Panc1 (cell line): ENCODE measurements around the gene GDPD2. TPM values are rescaled to one million over a fixed set of nuclear protein-coding genes. Genes with fewer than 3 reads are reported as not detected.

ENCODE experiments used
- ATAC-seq: fragments of 200-7000 bp; cut with Tn5 transposase; 2 replicates; pipeline ENCODE4 v1.9.1; 2020; ENCODE audit warnings: mild to moderate bottlenecking, moderate library complexity
- BruUV-seq: library from RNA; stranded (reverse); fragments of 400-500 nt; replicated peaks from 2 replicates; lab custom pipeline; 2021; lab: Mats Ljungman, UMichigan
- CTCF ChIA-PET: fragments of 300-600 bp; sonication (Branson Sonifier 250); formaldehyde crosslinking; loops from one replicate; lab custom pipeline; 2022; ENCODE audit warnings: antibody characterized with exemption; lab: Charles Lee
- POLR2A ChIA-PET: fragments of 300-600 bp; sonication (Branson Sonifier 250); formaldehyde crosslinking; loops from one replicate; lab custom pipeline; 2022; ENCODE audit warnings: antibody characterized with exemption; lab: Charles Lee
- DNase-seq: peaks from one replicate; pipeline ENCODE4 v3.0.0-alpha.2; 2010; ENCODE audit warnings: low read depth, low spot score
- H3K27ac ChIP-seq: 2 replicates; pipeline ENCODE4 v1.5.1; 2011; ENCODE audit warnings: mild to moderate bottlenecking, low read length, inconsistent platforms
- H3K27me3 ChIP-seq: fragments of 200-500 bp; sonication (Bioruptor generic); 2 replicates; pipeline ENCODE4 v1.6.0; 2014; ENCODE audit warnings: low read length, inconsistent platforms; ENCODE audit not compliant: control insufficient read depth, insufficient read depth
- H3K36me3 ChIP-seq: fragments of 200-500 bp; sonication (Bioruptor generic); 2 replicates; pipeline ENCODE4 v1.5.1; 2014; ENCODE audit warnings: inconsistent platforms, mild to moderate bottlenecking, low read length, moderate library complexity; ENCODE audit not compliant: control insufficient read depth, insufficient read depth
- H3K4me1 ChIP-seq: 2 replicates; pipeline ENCODE4 v1.5.1; 2011; ENCODE audit warnings: inconsistent platforms, mild to moderate bottlenecking, low read length, moderate library complexity; ENCODE audit not compliant: control insufficient read depth, insufficient read depth
- H3K4me3 ChIP-seq, 2 experiments: 2 replicates each; pipeline ENCODE4 v1.5.1; 2011 to 2012; ENCODE audit warnings: low read depth in 2 of 2, low read length in 2 of 2, mild to moderate bottlenecking in 2 of 2, inconsistent platforms in 1 of 2, moderate library complexity in 1 of 2
- H3K9me3 ChIP-seq: fragments of 200-500 bp; sonication (Bioruptor generic); 2 replicates; pipeline ENCODE4 v1.5.1; 2014; ENCODE audit warnings: low read depth, mild to moderate bottlenecking, inconsistent platforms, low read length, moderate library complexity; ENCODE audit not compliant: control insufficient read depth, insufficient read depth
- POLR2AphosphoS5 ChIP-seq: IDR thresholded peaks from 2 replicates; pipeline ENCODE4 v1.6.1; 2012; ENCODE audit warnings: mild to moderate bottlenecking, low read depth, low read length, moderate library complexity
- REST ChIP-seq, 2 experiments: IDR thresholded peaks; 2 replicates each; pipeline ENCODE4 v1.6.1; 2011 to 2012; ENCODE audit warnings: low read depth in 2 of 2, control low read depth in 1 of 2, low read length in 1 of 2, mild to moderate bottlenecking in 1 of 2, moderate library complexity in 1 of 2; ENCODE audit not compliant: insufficient read depth in 1 of 2
- SIN3A ChIP-seq: IDR thresholded peaks from 2 replicates; pipeline ENCODE4 v1.6.1; 2012; ENCODE audit warnings: low read depth, mild to moderate bottlenecking, low read length, moderate library complexity, borderline replicate concordance; ENCODE audit not compliant: insufficient read depth
- TCF7L2 ChIP-seq: IDR thresholded peaks from 2 replicates; pipeline ENCODE4 v1.6.1; 2011; ENCODE audit warnings: mild to moderate bottlenecking, low read depth, low read length, inconsistent platforms
- in situ Hi-C: cut with HindIII; loops from 2 replicates; pipeline ENCODE4 v1.10.0; 2016; ENCODE audit warnings: low sequenced_read_pairs, low pct_unique_long_range_greater_than_20kb
- intact Hi-C: fragments of 100-400 bp; cut with micrococcal nuclease; formaldehyde crosslinking; loops from one replicate; pipeline ENCODE4 v1.10.0; 2022; ENCODE audit not compliant: unreplicated experiment
- total RNA-seq: library from RNA; stranded (reverse); gene quantifications from one replicate; pipeline ENCODE4 v1.2.1, GENCODE V29; 2021; ENCODE audit not compliant: unreplicated experiment
- TF ChIP-seq, protein P1 (sequence below): fragments of 450-650 bp; IDR thresholded peaks from 2 replicates; pipeline ENCODE4 v1.5.1; 2017; ENCODE audit warnings: mild to moderate bottlenecking

GDPD2 gene
- total RNA-seq, 1 experiment from 2014 or later, result 0.33 TPM

DNA sequence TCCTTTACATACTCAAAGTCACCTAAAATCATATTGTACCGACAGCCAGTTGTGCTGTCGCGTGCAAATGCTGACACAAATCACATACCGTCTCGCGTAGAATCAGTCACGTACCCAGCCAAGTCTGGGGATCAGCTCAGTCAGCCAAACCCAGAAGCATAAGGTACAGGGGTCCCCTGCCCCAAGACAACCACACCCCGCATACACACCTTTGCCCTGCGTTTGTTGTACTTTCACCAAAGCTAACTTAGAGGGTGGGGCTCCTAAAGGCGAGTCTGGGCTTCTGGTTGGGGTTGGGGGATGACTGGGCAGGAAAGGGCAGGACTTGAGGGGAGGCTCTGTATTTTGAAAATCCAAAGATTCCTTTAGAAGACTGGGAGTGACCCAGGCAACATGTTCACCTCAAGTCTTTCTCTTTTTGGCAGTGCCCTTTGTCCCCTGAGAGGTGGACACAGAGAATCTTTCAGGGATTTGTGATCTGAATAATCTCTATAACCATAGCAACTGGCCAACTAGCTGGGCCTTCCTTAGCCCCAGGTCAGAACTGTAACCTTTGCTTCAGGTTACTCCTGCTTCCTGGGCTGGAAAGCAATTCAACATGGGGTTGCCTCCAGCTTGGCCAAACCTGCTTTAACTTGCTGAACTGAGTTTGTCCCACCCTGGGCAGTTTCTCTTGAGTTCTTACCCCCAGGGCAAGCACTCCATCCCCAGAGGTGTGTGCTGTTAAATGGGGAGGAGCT lies 992 bp downstream of the GDPD2 start:
- H3K9me3 ChIP-seq, result no peaks in the 10 kb centered on the region
- CTCF ChIA-PET, result no interaction called here
- intact Hi-C loops, result no loop called here
- no peak overlapping the region for H3K27ac ChIP-seq
- ATAC-seq, result 0 out of 2 replicates have a peak, but pooled peaks have one; percentile 13
- DNase-seq, result no peak
- no peaks in the 10 kb centered on the region for H3K27me3 ChIP-seq
- in situ Hi-C loops, result no loop called here
- no peaks in the 10 kb centered on the region for H3K4me1 ChIP-seq
- no peaks in the 10 kb centered on the region for H3K36me3 ChIP-seq
- POLR2A ChIA-PET, result no interaction called here
- H3K4me3 ChIP-seq, result no peak overlapping the region
- TF ChIP-seq SIN3A, result no peak
- TF ChIP-seq TCF7L2, result no peak
- TF ChIP-seq, protein P1, sequence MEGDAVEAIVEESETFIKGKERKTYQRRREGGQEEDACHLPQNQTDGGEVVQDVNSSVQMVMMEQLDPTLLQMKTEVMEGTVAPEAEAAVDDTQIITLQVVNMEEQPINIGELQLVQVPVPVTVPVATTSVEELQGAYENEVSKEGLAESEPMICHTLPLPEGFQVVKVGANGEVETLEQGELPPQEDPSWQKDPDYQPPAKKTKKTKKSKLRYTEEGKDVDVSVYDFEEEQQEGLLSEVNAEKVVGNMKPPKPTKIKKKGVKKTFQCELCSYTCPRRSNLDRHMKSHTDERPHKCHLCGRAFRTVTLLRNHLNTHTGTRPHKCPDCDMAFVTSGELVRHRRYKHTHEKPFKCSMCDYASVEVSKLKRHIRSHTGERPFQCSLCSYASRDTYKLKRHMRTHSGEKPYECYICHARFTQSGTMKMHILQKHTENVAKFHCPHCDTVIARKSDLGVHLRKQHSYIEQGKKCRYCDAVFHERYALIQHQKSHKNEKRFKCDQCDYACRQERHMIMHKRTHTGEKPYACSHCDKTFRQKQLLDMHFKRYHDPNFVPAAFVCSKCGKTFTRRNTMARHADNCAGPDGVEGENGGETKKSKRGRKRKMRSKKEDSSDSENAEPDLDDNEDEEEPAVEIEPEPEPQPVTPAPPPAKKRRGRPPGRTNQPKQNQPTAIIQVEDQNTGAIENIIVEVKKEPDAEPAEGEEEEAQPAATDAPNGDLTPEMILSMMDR, result no peak
- TF ChIP-seq POLR2AphosphoS5, result no peak
- TF ChIP-seq REST (IDR thresholded peaks at IDR 0.05; ENCODE audit: insufficient read depth in 1 of 2, low read depth in 2 of 2, low read length in 1 of 2), result no peak
- BruUV-seq, result no TSS peak

- ChIA-PET CTCF (no interaction called here), POLR2A (no interaction called here)
- in situ Hi-C loops, result no loop called here
- no peaks in the 10 kb centered on the region for H3K9me3 ChIP-seq
- intact Hi-C loops, result no loop called here
- H3K4me1 ChIP-seq, result no peaks in the 10 kb centered on the region
- no peaks in the 10 kb centered on the region for H3K36me3 ChIP-seq
- no peak overlapping the region for H3K4me3 ChIP-seq
- H3K27me3 ChIP-seq, result no peaks in the 10 kb centered on the region
- DNase-seq, result no peak
- no peak overlapping the region for H3K27ac ChIP-seq
- BruUV-seq, result no TSS peak
- ATAC-seq, result 0 out of 2 replicates have a peak, but pooled peaks have one; percentile 16
- TF ChIP-seq, protein P1, result no peak
- TF ChIP-seq TCF7L2 (no peak), POLR2AphosphoS5 (no peak)
Measured at GRCh38 chrX:70424801-70425200, 1.7 kb downstream of the GDPD2 start.
